ENCODE measurements around the gene RPS6KA5.

RPS6KA5 gene

DNA sequence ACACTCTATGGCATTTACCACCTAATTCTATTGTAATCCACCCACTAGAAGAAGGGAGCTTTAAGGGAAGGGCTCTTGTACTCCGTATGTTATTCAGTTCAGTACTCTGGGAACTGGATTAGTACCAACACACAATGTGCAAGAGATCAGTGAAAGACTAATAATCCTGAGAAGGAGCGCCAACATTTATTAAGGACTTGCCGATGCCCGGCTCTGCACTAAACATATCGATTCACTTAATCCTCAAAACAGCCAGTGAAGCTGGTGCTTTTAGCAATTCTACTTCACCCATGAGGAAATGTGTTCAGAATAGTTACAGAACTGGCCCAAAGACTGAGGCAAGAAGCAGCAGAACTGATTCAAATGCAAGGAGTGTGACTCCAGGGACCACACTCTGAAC, 80.9 kb downstream of the RPS6KA5 start:
- no peaks in the 10 kb centered on the region for H3K79me2 ChIP-seq (ENCODE audit: low read length)
- H3K4me3 ChIP-seq (ENCODE audit: low read length): no peak overlapping the region
- no peaks in the 10 kb centered on the region for H4K20me1 ChIP-seq (ENCODE audit: insufficient read depth, low read length)
- no peak overlapping the region for H2AFZ ChIP-seq (ENCODE audit: low read length)
- TF ChIP-seq, protein P1, sequence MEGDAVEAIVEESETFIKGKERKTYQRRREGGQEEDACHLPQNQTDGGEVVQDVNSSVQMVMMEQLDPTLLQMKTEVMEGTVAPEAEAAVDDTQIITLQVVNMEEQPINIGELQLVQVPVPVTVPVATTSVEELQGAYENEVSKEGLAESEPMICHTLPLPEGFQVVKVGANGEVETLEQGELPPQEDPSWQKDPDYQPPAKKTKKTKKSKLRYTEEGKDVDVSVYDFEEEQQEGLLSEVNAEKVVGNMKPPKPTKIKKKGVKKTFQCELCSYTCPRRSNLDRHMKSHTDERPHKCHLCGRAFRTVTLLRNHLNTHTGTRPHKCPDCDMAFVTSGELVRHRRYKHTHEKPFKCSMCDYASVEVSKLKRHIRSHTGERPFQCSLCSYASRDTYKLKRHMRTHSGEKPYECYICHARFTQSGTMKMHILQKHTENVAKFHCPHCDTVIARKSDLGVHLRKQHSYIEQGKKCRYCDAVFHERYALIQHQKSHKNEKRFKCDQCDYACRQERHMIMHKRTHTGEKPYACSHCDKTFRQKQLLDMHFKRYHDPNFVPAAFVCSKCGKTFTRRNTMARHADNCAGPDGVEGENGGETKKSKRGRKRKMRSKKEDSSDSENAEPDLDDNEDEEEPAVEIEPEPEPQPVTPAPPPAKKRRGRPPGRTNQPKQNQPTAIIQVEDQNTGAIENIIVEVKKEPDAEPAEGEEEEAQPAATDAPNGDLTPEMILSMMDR (IDR thresholded peaks at IDR 0.05; ENCODE audit: low read length): no peak
- TF ChIP-seq EZH2 (optimal IDR thresholded peaks at IDR 0.05; ENCODE audit: low read depth, low read length): no peak
- no peak for TF ChIP-seq EZH2phosphoT487 (IDR thresholded peaks at IDR 0.05; ENCODE audit: low read length)
- no peaks in the 10 kb centered on the region for H3K27me3 ChIP-seq (replicated peaks; ENCODE audit: insufficient read depth, low read length)
- H3K27ac ChIP-seq (ENCODE audit: low read length): no peak overlapping the region
- no peaks in the 10 kb centered on the region for H3K9me3 ChIP-seq (replicated peaks; ENCODE audit: insufficient read depth, low read length)
- H3K9ac ChIP-seq (ENCODE audit: low read length): no peak overlapping the region
- H3K4me1 ChIP-seq (ENCODE audit: low read length): no peaks in the 10 kb centered on the region
- DNase-seq: no peak
- H3K4me2 ChIP-seq (ENCODE audit: low read depth, low read length): no peak overlapping the region
- H3K36me3 ChIP-seq (replicated peaks; ENCODE audit: insufficient read depth, low read length): no peaks in the 10 kb centered on the region
- H3F3A ChIP-seq (ENCODE audit: insufficient read depth, low read length): no peaks in the 10 kb centered on the region
- H3K9me2 ChIP-seq (replicated peaks; ENCODE audit: insufficient read depth, low read length): no peaks in the 10 kb centered on the region

DNA sequence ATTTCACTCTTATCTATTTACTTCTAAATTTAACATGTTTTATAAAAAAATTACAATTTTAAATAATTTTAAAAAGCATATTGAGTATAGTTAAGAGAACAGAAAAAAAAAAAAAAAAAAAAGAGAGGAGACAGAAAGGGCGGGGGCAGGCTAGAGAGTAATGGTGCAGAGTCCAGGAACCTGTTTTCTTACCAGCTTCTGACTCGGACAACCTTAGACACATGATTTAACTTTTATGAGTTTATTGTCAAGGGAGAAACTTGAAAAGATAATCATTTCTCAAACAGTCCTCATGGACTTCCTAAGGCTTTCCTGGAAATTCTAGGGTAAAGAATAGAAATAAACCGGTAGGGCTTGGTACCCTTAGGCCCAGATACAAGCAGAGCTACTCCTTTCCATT, 84.3 kb downstream of the RPS6KA5 start:
- Histone ChIP-seq H3K36me3 (replicated peaks; ENCODE audit: insufficient read depth, low read length) (no peaks in the 10 kb centered on the region), H3F3A (ENCODE audit: insufficient read depth, low read length) (no peaks in the 10 kb centered on the region), H3K27ac (ENCODE audit: low read length) (no peak overlapping the region), H4K20me1 (ENCODE audit: insufficient read depth, low read length) (no peaks in the 10 kb centered on the region), H3K4me3 (ENCODE audit: low read length) (no peak overlapping the region), H3K9me2 (replicated peaks; ENCODE audit: insufficient read depth, low read length) (no peaks in the 10 kb centered on the region), H3K9ac (ENCODE audit: low read length) (no peak overlapping the region), H3K4me1 (ENCODE audit: low read length) (no peaks in the 10 kb centered on the region), H2AFZ (ENCODE audit: low read length) (no peak overlapping the region), H3K27me3 (replicated peaks; ENCODE audit: insufficient read depth, low read length) (no peaks in the 10 kb centered on the region), H3K9me3 (replicated peaks; ENCODE audit: insufficient read depth, low read length) (no peaks in the 10 kb centered on the region), H3K79me2 (ENCODE audit: low read length) (no peaks in the 10 kb centered on the region), H3K4me2 (ENCODE audit: low read depth, low read length) (no peak overlapping the region)
- no peak for DNase-seq
- TF ChIP-seq EZH2phosphoT487 (IDR thresholded peaks at IDR 0.05; ENCODE audit: low read length) (no peak), EZH2 (optimal IDR thresholded peaks at IDR 0.05; ENCODE audit: low read depth, low read length) (no peak)
- TF ChIP-seq, protein P1 (IDR thresholded peaks at IDR 0.05; ENCODE audit: low read length): no peak

DNA sequence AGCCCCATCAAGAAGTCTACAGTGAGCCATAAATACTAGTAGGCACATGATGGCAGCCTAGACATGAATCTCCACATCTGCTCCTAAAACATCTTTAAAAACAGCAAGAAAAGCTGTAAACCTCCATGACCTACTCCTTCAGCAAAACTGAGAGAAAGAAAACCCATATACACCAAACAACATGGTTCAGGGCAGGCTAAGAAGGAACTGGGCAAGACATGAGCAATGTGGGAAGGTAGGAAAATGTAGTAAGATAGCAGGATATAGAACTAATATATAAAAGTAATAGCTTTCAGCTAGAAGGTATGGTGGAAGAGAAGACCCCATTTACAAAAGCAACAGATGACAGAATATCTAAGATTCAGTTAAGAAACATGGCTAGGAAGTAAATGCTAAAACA, 88.8 kb downstream of the RPS6KA5 start:
- H3K9me2 ChIP-seq (replicated peaks; ENCODE audit: insufficient read depth, low read length): no peaks in the 10 kb centered on the region
- H4K20me1 ChIP-seq (ENCODE audit: insufficient read depth, low read length): no peaks in the 10 kb centered on the region
- no peak overlapping the region for H2AFZ ChIP-seq (ENCODE audit: low read length)
- H3K79me2 ChIP-seq (ENCODE audit: low read length): no peaks in the 10 kb centered on the region
- H3K27me3 ChIP-seq (replicated peaks; ENCODE audit: insufficient read depth, low read length): no peaks in the 10 kb centered on the region
- H3K4me3 ChIP-seq (ENCODE audit: low read length): no peak overlapping the region
- DNase-seq: no peak
- H3K9ac ChIP-seq (ENCODE audit: low read length): no peak overlapping the region
- H3F3A ChIP-seq (ENCODE audit: insufficient read depth, low read length): no peaks in the 10 kb centered on the region
- TF ChIP-seq, protein P1 (IDR thresholded peaks at IDR 0.05; ENCODE audit: low read length): no peak
- TF ChIP-seq EZH2 (optimal IDR thresholded peaks at IDR 0.05; ENCODE audit: low read depth, low read length) (no peak), EZH2phosphoT487 (IDR thresholded peaks at IDR 0.05; ENCODE audit: low read length) (no peak)
- no peak overlapping the region for H3K27ac ChIP-seq (ENCODE audit: low read length)
- no peaks in the 10 kb centered on the region for H3K36me3 ChIP-seq (replicated peaks; ENCODE audit: insufficient read depth, low read length)
- no peaks in the 10 kb centered on the region for H3K4me1 ChIP-seq (ENCODE audit: low read length)
- no peaks in the 10 kb centered on the region for H3K9me3 ChIP-seq (replicated peaks; ENCODE audit: insufficient read depth, low read length)
- H3K4me2 ChIP-seq (ENCODE audit: low read depth, low read length): no peak overlapping the region
